ENCODE results near the gene TNFRSF13B.
"Not testable (repeated sequence)": the region's sequence is repeated elsewhere in the genome, so short reads cannot be mapped to it uniquely, and the experiment has no call there.

The TNFRSF13B gene

GRCh38 chr17:16989230-16989952 lies 17.5 kb upstream of the TNFRSF13B start:
- no peak overlapping the region for H3K4me3 ChIP-seq

GRCh38 chr17:16988749-16989229 lies 16.9 kb upstream of the TNFRSF13B start:
- peak overlapping the region in 12 of 21 experiments; percentile 16 to 86 (median 58) for H3K27ac ChIP-seq
- no peak overlapping the region for H3K4me3 ChIP-seq

More at GRCh38 chr17:16989230-16989952, 17.5 kb upstream of the TNFRSF13B start:
- H3K27ac ChIP-seq: peak overlapping the region in 9 of 21 experiments; percentile 23 to 86 (median 53)

- no peak overlapping the region for H3K4me3 ChIP-seq
- H3K27ac ChIP-seq: peak overlapping the region in 12 of 21 experiments; percentile 19 to 86 (median 58)
Measured at GRCh38 chr17:16987830-16988601, 16.1 kb upstream of the TNFRSF13B start.

- Histone ChIP-seq H3K27ac (peak overlapping the region in 5 of 21 experiments; percentile 18 to 86 (median 31)), H3K4me3 (no peak overlapping the region)
Measured at GRCh38 chr17:16987066-16987829, 15.3 kb upstream of the TNFRSF13B start.

- no peak overlapping the region for H3K27ac ChIP-seq
- H3K4me3 ChIP-seq: no peak overlapping the region
Measured at GRCh38 chr17:16986391-16986790, 14.5 kb upstream of the TNFRSF13B start.

GRCh38 chr17:16981928-16982327 lies 10.0 kb upstream of the TNFRSF13B start:
- H3K4me3 ChIP-seq: no peak overlapping the region
- no peak overlapping the region for H3K27ac ChIP-seq

- Histone ChIP-seq H3K4me3 (no peak overlapping the region), H3K27ac (no peak overlapping the region)
Measured at GRCh38 chr17:16980813-16981731, 9.2 kb upstream of the TNFRSF13B start.

- Histone ChIP-seq H3K4me3 (no peak overlapping the region), H3K27ac (no peak overlapping the region)
Measured at GRCh38 chr17:16980061-16980460, 8.1 kb upstream of the TNFRSF13B start.

- not testable (repeated sequence) for H3K27ac ChIP-seq, H3K4me3 ChIP-seq
Measured at GRCh38 chr17:16979237-16979823, 7.4 kb upstream of the TNFRSF13B start.

GRCh38 chr17:16977932-16978331 lies 6.0 kb upstream of the TNFRSF13B start:
- no peak overlapping the region for H3K4me3 ChIP-seq
- H3K27ac ChIP-seq: no peak overlapping the region

- Histone ChIP-seq H3K27ac (peak overlapping the region in 2 of 21 experiments; percentile 30 to 62), H3K4me3 (no peak overlapping the region)
Measured at GRCh38 chr17:16976725-16977550, 5.0 kb upstream of the TNFRSF13B start.

GRCh38 chr17:16975744-16976625 lies 4.1 kb upstream of the TNFRSF13B start:
- Histone ChIP-seq H3K4me3 (no peak overlapping the region), H3K27ac (peak overlapping the region in 3 of 21 experiments; percentile 1 to 31 (median 30))

- Histone ChIP-seq H3K27ac (no peak overlapping the region), H3K4me3 (no peak overlapping the region)
Measured at GRCh38 chr17:16975277-16975651, 3.3 kb upstream of the TNFRSF13B start.

- no peak overlapping the region for H3K27ac ChIP-seq
Measured at GRCh38 chr17:16974569-16975276, 2.8 kb upstream of the TNFRSF13B start.

GRCh38 chr17:16973760-16974540 lies 2.0 kb upstream of the TNFRSF13B start:
- H3K27ac ChIP-seq: no peak overlapping the region

More at GRCh38 chr17:16974569-16975276, 2.8 kb upstream of the TNFRSF13B start:
- no peak overlapping the region for H3K4me3 ChIP-seq

More at GRCh38 chr17:16973760-16974540, 2.0 kb upstream of the TNFRSF13B start:
- H3K4me3 ChIP-seq: no peak overlapping the region

Measured in skin epidermis (tissue), 12 donors.